Retinal pigment epithelial cell (primary cell): ENCODE data around the gene TTC31.
A peak's percentile ranks its signal among the peaks of the same experiment; 100 is the strongest.

Experiments
- DNase-seq: peaks from one replicate; pipeline ENCODE4 v3.0.0-alpha.2; 2010; ENCODE audit warnings: low read depth
- H3K4me3 ChIP-seq: 2 replicates; pipeline ENCODE4 v1.5.1; 2011; ENCODE audit warnings: mild to moderate bottlenecking, low read length, control low read depth, moderate library complexity
- TF ChIP-seq, protein P1 (sequence below): conservative IDR thresholded peaks from 2 replicates; pipeline ENCODE4 v1.5.1; 2011; ENCODE audit warnings: low read depth, low read length, control low read depth, inconsistent platforms

The TTC31 gene

DNA sequence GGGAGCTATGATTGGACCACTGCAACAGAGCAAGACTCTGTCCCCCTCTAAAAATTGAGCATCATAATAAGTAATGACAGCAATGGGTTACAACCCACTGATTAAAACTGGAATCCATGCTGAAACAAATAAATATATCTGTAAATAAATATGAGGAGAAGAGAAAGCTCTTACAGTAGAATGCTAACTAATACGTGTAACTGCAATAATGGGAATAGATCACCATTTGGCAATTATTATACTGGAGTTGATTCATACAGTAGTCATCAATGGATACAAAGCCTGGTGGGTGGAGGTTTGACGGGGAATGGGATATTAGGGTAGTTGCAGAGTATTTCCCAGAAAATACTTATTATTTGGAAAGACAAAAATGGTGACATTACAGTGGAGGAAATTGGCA lies 34.1 kb upstream of the TTC31 start:
- no peak for DNase-seq
- TF ChIP-seq, protein P1, sequence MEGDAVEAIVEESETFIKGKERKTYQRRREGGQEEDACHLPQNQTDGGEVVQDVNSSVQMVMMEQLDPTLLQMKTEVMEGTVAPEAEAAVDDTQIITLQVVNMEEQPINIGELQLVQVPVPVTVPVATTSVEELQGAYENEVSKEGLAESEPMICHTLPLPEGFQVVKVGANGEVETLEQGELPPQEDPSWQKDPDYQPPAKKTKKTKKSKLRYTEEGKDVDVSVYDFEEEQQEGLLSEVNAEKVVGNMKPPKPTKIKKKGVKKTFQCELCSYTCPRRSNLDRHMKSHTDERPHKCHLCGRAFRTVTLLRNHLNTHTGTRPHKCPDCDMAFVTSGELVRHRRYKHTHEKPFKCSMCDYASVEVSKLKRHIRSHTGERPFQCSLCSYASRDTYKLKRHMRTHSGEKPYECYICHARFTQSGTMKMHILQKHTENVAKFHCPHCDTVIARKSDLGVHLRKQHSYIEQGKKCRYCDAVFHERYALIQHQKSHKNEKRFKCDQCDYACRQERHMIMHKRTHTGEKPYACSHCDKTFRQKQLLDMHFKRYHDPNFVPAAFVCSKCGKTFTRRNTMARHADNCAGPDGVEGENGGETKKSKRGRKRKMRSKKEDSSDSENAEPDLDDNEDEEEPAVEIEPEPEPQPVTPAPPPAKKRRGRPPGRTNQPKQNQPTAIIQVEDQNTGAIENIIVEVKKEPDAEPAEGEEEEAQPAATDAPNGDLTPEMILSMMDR: no peak
- H3K4me3 ChIP-seq: no peak overlapping the region

DNA sequence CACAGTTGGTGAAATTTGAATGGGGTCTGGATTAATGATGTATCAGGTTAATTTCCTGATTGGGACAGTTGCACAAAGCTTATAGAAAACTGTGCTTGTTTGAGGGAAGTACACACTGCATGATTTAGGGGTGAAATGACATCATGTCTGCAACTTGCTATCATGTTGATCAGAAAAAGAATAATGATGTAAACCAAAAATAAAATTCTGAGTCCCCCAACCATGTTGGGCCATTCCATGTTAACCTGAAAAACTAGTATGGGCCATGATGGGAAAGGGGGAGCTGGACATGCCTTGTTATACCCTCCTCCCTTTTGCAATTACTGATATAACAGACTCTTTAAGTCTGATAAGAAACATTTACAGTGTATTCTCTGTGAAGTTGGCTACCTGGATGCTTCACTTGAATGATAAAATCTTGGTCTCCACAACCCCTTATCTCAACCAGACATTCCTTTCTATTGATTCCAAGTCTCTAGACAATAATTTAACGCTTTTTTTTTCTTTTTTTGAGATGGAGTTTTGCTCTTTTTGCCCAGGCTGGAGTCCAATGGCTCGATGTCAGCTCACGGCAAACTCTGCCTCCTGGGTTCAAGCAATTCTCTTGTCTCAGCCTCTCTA lies 32.2 kb upstream of the TTC31 start:
- DNase-seq: no peak
- H3K4me3 ChIP-seq: no peak overlapping the region
- TF ChIP-seq, protein P1: no peak

DNA sequence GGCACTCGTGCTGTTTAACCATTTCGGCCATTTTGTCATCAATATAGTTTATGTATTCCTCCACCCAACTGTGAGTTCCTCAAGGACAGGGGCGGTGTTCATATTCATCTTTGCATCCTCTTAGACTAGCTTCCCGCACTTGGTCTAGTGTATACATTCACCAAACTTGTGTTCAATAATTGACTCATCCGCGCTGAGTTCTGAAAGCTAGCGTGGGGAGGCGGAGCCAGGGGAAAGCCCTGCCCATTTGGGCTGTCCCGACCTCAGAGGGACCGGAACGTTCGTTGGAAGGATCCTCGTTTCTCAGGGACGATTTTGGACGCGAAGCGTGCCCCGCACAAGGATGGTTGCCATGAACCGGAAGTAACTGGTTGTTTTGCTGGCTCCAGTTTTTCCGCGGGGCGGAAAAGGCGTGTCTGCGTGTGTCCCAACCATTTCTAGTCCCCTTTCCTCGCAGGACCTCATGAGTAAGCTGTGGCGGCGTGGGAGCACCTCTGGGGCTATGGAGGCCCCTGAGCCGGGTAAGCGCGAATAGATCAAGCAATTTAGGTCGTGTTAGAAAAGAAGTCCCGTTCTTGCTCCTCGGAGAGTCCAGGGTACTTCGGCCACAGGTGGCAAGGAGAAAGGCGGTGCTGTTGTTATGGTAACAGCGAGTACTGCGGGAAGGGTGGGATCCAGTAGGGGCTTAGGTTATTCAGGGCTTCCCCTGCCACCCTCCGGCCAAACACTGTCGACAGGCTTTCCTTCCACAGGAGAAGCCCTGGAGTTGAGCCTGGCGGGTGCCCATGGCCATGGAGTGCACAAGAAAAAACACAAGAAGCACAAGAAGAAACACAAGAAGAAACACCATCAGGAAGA lies 28.0 kb upstream of the TTC31 start, which contains the start of gene INO80B:
Gene INO80B (plus strand): TSS at position 434 of the 858 bp plus-strand sequence. CDS start 30 bp downstream, at position 464.
- peak within 1 kb of the TSS; percentile 96 for H3K4me3 ChIP-seq
- TF ChIP-seq, protein P1: no peak
- peak; percentile 92 for DNase-seq

DNA sequence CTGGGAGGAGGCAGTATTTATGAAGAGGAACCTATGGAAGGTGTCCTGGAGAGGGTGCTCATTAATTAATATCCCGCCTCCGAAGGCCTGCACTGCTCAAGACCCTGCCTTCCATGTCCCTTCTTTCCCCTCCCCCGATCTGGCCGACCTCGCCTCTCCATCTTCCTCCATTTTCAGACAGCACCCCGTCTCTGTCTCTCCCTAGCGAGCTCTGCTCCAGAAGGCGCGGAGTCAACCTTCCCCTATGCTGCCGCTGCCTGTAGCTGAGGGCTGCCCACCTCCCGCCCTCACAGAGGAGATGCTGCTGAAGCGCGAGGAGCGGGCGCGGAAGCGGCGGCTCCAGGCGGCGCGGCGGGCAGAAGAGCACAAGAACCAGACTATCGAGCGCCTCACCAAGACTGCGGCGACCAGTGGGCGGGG lies 25.7 kb upstream of the TTC31 start:
- no peak for DNase-seq
- H3K4me3 ChIP-seq: peak overlapping the region; percentile 77
- TF ChIP-seq, protein P1: no peak

DNA sequence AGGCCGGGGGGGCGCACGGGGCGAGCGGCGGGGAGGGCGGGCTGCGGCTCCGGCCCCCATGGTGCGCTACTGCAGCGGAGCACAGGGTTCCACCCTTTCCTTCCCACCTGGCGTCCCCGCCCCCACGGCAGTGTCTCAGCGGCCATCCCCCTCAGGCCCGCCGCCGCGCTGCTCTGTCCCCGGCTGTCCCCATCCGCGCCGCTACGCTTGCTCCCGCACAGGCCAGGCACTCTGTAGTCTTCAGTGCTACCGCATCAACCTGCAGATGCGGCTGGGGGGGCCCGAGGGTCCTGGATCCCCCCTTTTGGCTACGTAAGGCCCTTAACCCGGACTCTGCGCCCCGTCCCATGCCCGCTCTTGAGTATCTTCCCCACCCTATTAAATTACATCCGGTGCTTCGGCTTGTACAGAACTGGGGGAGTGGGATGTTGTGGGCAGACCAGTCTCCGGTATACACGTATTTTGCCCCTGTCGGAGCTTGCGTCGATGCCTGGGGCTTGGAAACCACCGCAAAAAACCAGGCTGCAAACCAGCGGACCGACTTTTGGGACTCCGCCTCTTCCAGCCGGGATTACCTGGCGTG lies 25.2 kb upstream of the TTC31 start:
- H3K4me3 ChIP-seq: peak overlapping the region; percentile 77
- TF ChIP-seq, protein P1: no peak
- DNase-seq: no peak

DNA sequence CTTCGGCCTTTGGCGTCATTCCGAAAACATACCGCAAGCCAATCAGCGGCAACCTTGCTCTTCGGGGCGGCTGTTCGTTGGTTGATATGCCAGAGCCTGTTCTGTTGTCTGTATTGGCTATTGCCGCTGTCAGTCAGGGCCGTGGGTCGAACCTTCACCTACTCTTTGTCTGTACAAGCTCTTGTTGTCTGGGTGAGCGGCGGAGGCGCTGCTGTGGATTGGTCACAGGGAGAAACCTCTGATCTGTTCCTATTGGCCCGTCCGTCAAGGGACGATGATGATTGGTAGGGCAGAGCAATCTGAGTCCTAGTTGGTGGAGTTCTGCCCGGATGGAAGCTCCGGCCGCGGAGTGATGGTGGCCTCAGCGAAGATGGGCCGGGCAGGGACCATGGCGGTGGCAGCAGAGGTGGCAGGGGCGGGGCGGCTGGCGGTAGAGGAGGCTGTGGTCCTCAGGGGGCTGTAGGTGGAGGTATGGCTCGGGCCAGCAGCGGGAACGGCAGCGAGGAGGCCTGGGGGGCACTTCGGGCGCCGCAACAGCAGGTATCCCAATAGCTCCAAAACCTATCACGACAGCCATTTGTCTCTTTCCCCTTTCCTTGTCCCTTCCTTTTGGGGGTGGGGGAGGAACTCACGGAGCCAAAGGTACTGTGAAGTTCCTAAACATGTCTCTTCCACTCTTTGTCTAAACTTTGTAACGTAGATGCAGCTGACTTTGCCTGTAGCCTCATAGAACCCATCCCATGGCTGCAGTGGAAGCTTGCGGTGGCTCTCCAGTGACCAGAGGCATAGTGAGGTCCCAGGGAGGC lies 24.5 kb upstream of the TTC31 start, which contains the start of gene WBP1:
Gene WBP1 (plus strand): TSS at position 307 of the 806 bp plus-strand sequence. CDS start 165 bp downstream, at position 472.
- TF ChIP-seq, protein P1: no peak
- H3K4me3 ChIP-seq: peak within 1 kb of the TSS; percentile 99
- peak; percentile 100 for DNase-seq
